ENCODE data around the gene METTL1.
A peak's percentile ranks its signal among the peaks of the same experiment; 100 is the strongest.

METTL1 gene

GRCh38 chr12:57751788-57752667, 19.9 kb downstream of the METTL1 start, which contains the start of gene CDK4:
TSS of gene CDK4 (minus strand) at chr12:57752310. CDS start at chr12:57751717, 593 bp downstream.
- DNase-seq: peak; percentile 99

- DNase-seq: no peak
Measured at GRCh38 chr12:57751432-57751787, 20.5 kb downstream of the METTL1 start.

GRCh38 chr12:57750561-57751431, 21.1 kb downstream of the METTL1 start:
- no peak for DNase-seq

- no peak for DNase-seq
Measured at GRCh38 chr12:57749061-57749460, 22.8 kb downstream of the METTL1 start.

- no peak for DNase-seq
Measured at GRCh38 chr12:57746025-57746424, 25.9 kb downstream of the METTL1 start.

- DNase-seq: no peak
Measured at GRCh38 chr12:57745485-57745881, 26.4 kb downstream of the METTL1 start.

GRCh38 chr12:57744777-57745484, 27.0 kb downstream of the METTL1 start, which contains the start of gene TSPAN31:
TSS of gene TSPAN31 (plus strand) at chr12:57745039. CDS start at chr12:57745155, 116 bp downstream.
- DNase-seq: peak; percentile 98

- DNase-seq: peak; percentile 80
Measured at GRCh38 chr12:57744194-57744776, 27.6 kb downstream of the METTL1 start.

GRCh38 chr12:57743769-57744168, 28.1 kb downstream of the METTL1 start:
- no peak for DNase-seq

GRCh38 chr12:57741844-57742738, 29.8 kb downstream of the METTL1 start:
- peak; percentile 88 for DNase-seq

- DNase-seq: no peak
Measured at GRCh38 chr12:57741413-57741789, 30.5 kb downstream of the METTL1 start.

GRCh38 chr12:57740656-57741412, 31.1 kb downstream of the METTL1 start:
- DNase-seq: peak; percentile 83

- DNase-seq: no peak
Measured at GRCh38 chr12:57739914-57740538, 31.9 kb downstream of the METTL1 start.

GRCh38 chr12:57739387-57739786, 32.5 kb downstream of the METTL1 start:
- DNase-seq: no peak

GRCh38 chr12:57738661-57739237, 33.2 kb downstream of the METTL1 start, which contains the start of gene AGAP2:
TSS of gene AGAP2 (minus strand) at chr12:57738742. CDS start at chr12:57738246, 496 bp downstream.
- DNase-seq: no peak

GRCh38 chr12:57737467-57738460, 34.1 kb downstream of the METTL1 start:
- DNase-seq: no peak

- no peak for DNase-seq
Measured at GRCh38 chr12:57736741-57737466, 35.0 kb downstream of the METTL1 start.
